ENCODE data around the gene TARS3. TPM values are rescaled to one million over a fixed set of nuclear protein-coding genes. Genes with fewer than 3 reads are reported as not detected.

Gene TARS3
- total RNA-seq, 4 donors from 2014 or later: 22.8 to 58.6 (median 26.6) TPM

GRCh38 chr15:101641894-101642293 is 82.4 kb downstream of the TARS3 start:
- peak overlapping the region in 2 of 3 donors; percentile 14 to 45 for H3K27ac ChIP-seq
- 60 to 66% methylated on average over 1 of the region's 1 CpG for WGBS, 2 donors
- H3K36me3 ChIP-seq: peaks cover 31 to 35% of the 10 kb centered on the region in 2 donors
- H3K4me1 ChIP-seq: peaks cover 5 to 12% of the 10 kb centered on the region in 2 donors
- intact Hi-C loops (cut with DNase I): no loop called here
- TF ChIP-seq CTCF (IDR thresholded peaks at IDR 0.05): no peak
- no peak for TF ChIP-seq POLR2A (IDR thresholded peaks at IDR 0.05)
- H3K4me3 ChIP-seq (replicated peaks in 1 of 3): no peak overlapping the region
- no peaks in the 10 kb centered on the region for H3K9me3 ChIP-seq
- no peak for DNase-seq
- H3K27me3 ChIP-seq: no peaks in the 10 kb centered on the region

- no peaks in the 10 kb centered on the region for H3K27me3 ChIP-seq
- WGBS, 2 donors: 24 to 29% methylated on average over 8 of the region's 8 CpGs
- TF ChIP-seq CTCF (IDR thresholded peaks at IDR 0.05): peak; percentile 88 to 95 (median 90)
- no peak for TF ChIP-seq POLR2A (IDR thresholded peaks at IDR 0.05)
- intact Hi-C loops (cut with DNase I): no loop called here
- peaks cover 24 to 31% of the 10 kb centered on the region in 2 donors for H3K36me3 ChIP-seq
- H3K27ac ChIP-seq: peak overlapping the region; percentile 14 to 45 (median 39)
- peak; percentile 77 to 79 for DNase-seq
- peaks cover 5 to 12% of the 10 kb centered on the region in 2 donors for H3K4me1 ChIP-seq
- H3K4me3 ChIP-seq (replicated peaks in 1 of 3): no peak overlapping the region
- no peaks in the 10 kb centered on the region for H3K9me3 ChIP-seq
These were observed 83.0 kb downstream of the TARS3 start for GRCh38 chr15:101641129-101641764.

- H3K9me3 ChIP-seq: no peaks in the 10 kb centered on the region
- no peak overlapping the region for H3K27ac ChIP-seq
- WGBS, 2 donors: 88 to 89% methylated on average over 4 of the region's 4 CpGs
- H3K36me3 ChIP-seq: peaks cover 11 to 15% of the 10 kb centered on the region in 2 donors
- TF ChIP-seq CTCF (IDR thresholded peaks at IDR 0.05) (no peak), POLR2A (IDR thresholded peaks at IDR 0.05) (no peak)
- intact Hi-C loops (cut with DNase I): loop anchor here (5.0 kb wide), 1 partner anchor 337 kb away; no protein-coding TSS in a partner anchor
- H3K4me1 ChIP-seq: peaks cover 5 to 12% of the 10 kb centered on the region in 2 donors
- no peaks in the 10 kb centered on the region for H3K27me3 ChIP-seq
- no peak for DNase-seq
- no peak overlapping the region for H3K4me3 ChIP-seq (replicated peaks in 1 of 3)
These were observed 84.6 kb downstream of the TARS3 start for GRCh38 chr15:101639667-101640066.

DNA sequence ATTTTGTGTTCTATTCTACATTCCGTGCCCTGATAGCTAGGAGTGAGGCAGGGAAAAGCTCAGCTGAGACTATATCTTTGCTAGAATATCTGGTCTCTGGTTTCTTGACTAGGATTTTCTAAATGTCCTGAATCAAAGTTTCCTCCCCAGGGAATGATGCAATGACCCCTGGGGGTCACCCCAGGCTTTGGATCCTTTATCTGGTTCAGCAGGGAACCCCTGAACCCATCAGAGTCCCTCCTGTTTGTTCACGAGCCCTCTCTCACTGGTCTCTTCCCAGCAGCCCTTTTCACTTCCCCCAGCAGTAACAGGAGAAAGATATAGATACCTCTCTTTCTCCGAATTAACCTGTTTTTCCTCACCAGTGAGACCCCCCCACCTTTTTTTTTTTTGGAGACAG is 86.4 kb downstream of the TARS3 start:
- no peak for TF ChIP-seq CTCF (IDR thresholded peaks at IDR 0.05)
- no peak for TF ChIP-seq POLR2A (IDR thresholded peaks at IDR 0.05)
- no peaks in the 10 kb centered on the region for H3K27me3 ChIP-seq
- H3K36me3 ChIP-seq: peaks cover 0 to 4% of the 10 kb centered on the region in 2 donors
- 91 to 94% methylated on average over 3 of the region's 3 CpGs for WGBS, 2 donors
- no peak overlapping the region for H3K27ac ChIP-seq
- H3K4me1 ChIP-seq: peaks cover 5 to 12% of the 10 kb centered on the region in 2 donors
- no peaks in the 10 kb centered on the region for H3K9me3 ChIP-seq
- no peak for DNase-seq
- H3K4me3 ChIP-seq (replicated peaks in 1 of 3): no peak overlapping the region
- intact Hi-C loops (cut with DNase I): loop anchor here (5.0 kb wide), 1 partner anchor 336 kb away; no protein-coding TSS in a partner anchor

DNA sequence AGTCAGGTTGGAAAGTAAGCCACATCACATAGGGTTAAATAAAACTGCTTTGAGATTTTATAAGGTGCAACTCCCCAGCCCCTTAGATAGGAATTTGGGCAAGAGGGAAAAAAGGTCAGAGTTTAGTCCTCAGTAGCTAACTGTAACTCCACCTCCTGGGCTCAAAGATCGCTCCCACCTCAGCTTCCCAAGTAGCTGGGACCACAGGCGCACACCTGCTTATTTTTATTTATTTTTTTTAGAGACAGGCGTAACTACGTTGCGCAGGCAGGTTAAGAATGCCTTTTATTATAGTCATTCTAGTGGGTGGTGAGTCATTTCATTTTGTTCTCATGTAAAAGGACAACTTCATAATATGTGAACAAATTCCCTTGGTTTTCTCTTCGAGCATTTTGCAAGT is 86.8 kb downstream of the TARS3 start:
- H3K9me3 ChIP-seq: no peaks in the 10 kb centered on the region
- intact Hi-C loops (cut with DNase I): loop anchor here (5.0 kb wide), 1 partner anchor 335 kb away; no protein-coding TSS in a partner anchor
- H3K36me3 ChIP-seq: peaks cover 0 to 4% of the 10 kb centered on the region in 2 donors
- peaks cover 5 to 11% of the 10 kb centered on the region in 2 donors for H3K4me1 ChIP-seq
- WGBS, 2 donors: 89 to 92% methylated on average over 6 of the region's 6 CpGs
- no peaks in the 10 kb centered on the region for H3K27me3 ChIP-seq
- H3K27ac ChIP-seq: no peak overlapping the region
- TF ChIP-seq CTCF (IDR thresholded peaks at IDR 0.05): no peak
- no peak for TF ChIP-seq POLR2A (IDR thresholded peaks at IDR 0.05)
- no peak overlapping the region for H3K4me3 ChIP-seq (replicated peaks in 1 of 3)
- no peak for DNase-seq

Measured in thyroid gland (tissue), 4 donors.